NCI-H510A (cell line): ENCODE measurements around the gene DHX9.

Experiments used
- DNase-seq: peaks from one replicate; lab custom pipeline; 2025; lab: John Stamatoyannopoulos, UW

Gene DHX9

DNA sequence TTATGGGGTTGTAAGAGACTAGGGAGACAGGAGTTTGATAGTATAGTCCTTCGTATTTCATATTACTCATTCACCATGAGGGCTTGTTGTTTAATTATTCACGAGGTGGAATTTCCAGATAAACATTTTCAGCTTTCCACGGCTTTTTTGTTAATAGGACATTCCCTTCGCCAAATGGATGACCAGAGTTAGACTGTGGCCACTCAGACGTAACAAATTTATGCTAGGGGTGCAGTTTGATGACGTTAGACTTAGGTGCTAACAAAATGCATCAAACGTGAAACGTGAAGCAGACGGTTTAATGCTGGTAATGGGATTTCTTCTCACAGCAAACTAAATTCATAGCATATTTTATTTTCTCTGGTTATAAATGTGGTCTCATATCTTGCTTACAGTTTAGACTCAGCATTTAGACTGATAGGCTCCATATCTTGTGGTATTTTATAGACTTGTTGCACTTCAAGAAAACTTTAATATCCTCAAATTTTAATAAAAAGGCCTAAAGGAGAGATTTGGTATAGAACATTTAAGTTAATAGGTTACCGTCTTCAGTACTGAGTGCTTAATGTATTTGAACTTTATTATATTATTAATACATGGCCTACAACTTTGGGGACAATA, 2.3 kb downstream of the DHX9 start:
- DNase-seq = no peak

DNA sequence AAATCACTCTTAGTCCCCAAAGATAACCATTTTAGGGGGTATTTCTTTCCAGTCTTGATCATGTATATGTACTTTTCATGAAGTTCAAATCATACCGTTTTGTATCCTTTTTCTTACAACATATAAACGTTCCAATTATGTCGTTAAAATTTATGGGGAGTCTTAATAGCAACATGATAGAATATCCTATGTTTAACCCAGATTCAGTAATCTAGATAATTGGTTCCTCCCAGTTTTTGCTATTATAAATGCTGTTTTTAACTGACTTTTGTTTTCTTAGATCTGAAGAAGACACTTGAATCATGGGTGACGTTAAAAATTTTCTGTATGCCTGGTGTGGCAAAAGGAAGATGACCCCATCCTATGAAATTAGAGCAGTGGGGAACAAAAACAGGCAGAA, 3.1 kb downstream of the DHX9 start:
- no peak for DNase-seq

GRCh38 chr1:182845379-182845778, 6.2 kb downstream of the DHX9 start:
- no peak for DNase-seq

DNA sequence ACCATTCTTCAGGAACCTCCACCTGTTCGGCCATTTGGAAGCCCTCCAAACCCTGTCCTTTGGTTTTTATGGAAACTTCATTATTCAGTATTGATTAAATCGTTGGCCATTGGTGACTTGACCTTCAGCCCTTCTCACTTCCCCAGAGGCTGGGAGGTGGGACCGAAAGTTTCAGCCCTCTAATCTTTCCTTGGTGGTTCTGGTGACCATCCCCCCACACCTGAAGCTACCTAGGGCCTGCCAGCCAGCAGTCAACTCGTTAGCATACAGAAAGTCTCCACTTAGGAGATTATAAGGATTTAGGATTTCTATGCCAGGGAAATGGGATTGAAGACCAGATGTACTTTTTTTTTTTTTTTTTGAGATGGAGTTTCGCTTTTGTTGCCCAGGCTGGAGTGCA, 6.7 kb downstream of the DHX9 start:
- DNase-seq = no peak

DNA sequence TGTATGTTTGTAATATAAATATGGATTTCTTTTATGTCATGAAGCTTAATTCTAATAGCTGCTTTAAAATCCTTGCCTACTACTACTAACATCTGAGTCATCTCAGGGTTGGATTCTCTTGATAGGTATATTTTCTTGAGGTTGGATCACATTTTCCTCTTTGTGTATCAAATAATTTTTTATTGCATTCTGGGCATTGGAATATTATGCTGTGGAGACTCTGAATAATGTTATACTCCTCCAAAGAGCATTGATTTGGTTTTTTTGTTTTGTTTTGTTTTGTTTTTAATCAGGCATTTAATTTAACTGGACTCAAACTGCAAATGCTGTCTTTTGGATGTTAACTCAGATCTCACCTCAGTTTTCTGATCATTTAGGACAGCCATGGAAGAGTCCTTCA, 8.0 kb downstream of the DHX9 start:
- DNase-seq = no peak

GRCh38 chr1:182848736-182849135, 9.6 kb downstream of the DHX9 start:
- DNase-seq = no peak

DNA sequence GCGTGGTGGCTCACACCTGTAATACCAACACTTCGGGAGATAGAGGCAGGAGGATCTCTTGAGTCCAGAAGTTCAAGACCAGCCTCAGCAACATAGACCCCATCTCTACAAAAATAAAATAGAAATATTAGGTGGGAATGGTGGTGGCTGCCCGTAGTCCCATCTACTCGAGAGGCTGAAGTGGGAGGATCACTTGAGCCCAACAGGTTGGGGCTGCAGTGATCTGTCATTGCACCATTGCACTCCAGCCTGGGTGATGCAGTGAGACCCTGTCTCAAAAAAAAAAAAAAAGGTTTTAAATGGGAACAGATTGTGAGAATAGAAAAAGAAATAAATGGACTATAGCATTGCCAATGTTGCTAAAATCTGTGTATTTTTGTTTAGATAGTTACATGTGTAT, 11.2 kb downstream of the DHX9 start:
- no peak for DNase-seq

DNA sequence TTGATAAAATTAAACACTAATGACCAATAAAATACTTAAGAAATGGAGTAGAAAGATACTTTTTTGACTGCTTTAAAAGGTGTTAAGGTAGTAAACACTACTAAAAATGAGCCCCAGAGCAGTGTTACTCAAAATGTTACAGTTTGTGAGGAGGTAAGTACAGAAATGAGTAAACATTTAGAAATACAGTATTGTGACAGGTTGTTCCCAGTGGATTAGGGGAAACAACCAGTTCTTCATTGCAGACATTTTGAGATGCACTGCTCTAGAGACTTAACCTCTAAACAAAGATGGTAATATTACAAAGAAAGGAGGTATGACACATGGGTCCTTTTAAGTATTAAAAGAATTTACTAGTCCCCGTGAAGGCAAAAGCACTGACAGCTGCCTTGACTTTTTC, 12.7 kb downstream of the DHX9 start:
- DNase-seq = no peak

DNA sequence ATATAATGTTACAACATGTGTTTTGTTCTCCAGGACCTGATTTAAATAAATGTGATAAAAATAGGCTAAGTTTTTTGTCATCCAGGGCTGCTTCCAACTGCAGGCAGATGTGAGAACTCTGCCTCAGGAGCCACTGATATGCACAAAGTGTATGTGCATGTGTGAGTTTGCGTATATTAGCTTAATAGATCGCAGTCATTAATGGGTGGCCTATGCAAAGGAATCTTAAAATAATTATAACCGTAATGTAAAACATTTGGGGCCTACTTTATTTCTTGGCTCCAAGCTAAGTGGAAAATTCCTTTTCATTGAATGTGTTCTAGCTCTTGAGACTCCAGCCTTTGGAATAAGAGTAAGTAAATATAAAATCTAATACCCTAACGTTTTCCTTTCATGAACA, 16.8 kb downstream of the DHX9 start:
- no peak for DNase-seq

- no peak for DNase-seq
Observed at GRCh38 chr1:182857212-182857611, 18.1 kb downstream of the DHX9 start.

DNA sequence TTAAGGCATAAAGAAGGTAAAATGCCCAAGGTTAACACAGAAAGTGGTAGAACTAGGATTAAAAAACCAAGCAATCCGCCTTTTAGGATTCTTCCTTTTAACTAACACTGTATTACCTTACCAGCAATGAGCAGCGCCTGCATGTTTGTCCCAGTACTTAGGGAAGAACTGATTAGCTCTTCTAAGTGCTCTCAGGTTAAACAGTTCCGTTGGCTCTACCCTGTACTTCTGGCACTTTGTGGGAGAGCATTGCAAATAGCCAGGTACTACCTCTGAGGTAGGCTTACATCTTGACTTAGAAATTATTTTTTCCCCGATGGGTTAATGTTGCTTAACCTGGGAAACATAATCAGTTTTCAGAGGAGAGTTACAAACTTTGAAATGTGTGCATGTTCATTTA, 21.5 kb downstream of the DHX9 start:
- no peak for DNase-seq

DNA sequence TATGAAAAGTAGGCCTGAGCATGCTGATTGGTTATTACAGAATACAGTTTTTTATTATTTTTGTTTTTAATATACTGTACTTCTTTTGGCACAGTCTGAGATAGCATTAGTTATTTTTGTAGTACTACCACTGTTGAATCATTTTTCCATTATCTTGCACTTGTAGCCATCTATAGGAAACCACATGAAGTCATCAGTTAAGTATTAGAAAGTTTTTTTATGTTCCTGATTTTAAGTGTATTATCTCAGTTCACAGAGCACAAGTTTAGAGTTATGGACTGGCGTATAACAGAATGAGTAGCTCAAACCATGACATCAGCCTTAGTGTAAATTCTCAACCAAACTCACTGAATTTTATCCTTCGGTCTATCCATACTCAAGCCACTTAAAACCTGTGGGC, 22.8 kb downstream of the DHX9 start:
- no peak for DNase-seq

DNA sequence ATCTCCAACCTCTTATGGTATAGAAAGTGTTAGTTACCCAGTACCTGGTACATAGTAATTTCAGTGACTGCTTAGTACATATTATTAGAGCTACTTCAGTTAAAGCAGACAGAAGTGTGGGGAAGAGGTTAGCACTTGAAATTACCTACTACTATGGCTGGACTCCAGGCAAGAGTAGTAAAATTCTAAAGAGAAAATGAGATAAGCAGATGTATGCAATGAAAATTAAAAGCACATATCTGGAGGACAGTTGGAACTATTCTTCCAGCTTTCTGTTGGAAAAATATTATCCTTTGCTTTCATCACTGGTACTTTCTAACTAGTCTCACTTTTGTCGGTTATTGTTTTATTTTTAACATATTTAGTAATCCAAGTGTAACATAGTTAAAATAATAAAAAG, 23.7 kb downstream of the DHX9 start:
- DNase-seq = no peak

DNA sequence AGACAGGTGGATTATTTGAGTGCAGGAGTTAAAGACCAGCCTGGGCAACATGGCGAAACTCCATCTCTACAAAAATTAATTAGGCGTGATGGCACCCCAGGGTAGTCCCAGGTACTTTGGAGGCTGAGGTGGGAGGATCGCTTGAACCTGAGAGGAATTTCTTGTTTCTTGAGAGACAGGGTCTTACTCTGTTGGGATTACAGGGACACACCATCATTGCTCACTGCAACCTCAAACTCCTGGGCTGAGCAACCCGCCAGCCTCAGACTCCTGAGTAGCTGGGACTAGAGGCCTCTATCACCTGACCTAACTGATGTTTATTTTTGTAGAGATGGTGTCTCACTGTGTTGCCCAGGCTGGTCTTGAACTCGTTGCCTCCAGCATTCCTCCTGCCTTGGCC, 24.8 kb downstream of the DHX9 start:
- no peak for DNase-seq

DNA sequence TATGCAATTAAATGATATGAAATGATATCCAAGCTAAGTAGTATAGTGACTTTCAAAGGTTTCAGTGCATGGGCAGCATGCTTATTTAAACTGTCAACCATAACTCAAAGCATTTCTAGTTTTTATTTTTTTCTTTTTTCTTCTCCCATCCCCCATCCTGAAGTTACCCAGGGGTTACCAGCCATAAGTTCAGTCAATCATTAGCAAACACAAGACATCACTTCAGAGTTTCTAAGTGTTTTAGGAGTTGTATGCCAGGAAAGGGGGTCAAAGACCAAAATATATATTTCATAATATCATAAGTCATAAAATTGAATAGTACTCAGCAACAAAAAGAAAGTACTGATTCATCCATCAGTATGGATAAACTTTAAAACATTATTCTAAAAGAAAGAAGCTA, 28.7 kb downstream of the DHX9 start:
- DNase-seq = no peak

GRCh38 chr1:182869241-182869666, 30.1 kb downstream of the DHX9 start:
- DNase-seq = no peak

GRCh38 chr1:182872881-182873280, 33.7 kb downstream of the DHX9 start:
- DNase-seq = no peak

DNA sequence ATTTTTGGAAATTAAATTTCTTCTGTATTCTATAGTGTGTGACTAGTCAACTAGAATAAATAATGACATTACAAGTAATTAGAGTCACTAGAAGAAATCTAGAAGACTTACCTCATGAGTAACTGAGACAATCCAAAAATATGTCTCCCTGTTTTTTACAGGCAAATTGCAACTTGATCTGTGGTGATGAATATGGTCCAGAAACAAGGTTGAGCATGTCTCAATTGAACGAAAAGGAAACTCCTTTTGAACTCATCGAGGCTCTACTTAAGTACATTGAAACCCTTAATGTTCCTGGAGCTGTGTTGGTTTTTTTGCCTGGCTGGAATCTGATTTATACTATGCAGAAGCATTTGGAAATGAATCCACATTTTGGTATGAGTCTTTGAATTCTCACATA, 36.7 kb downstream of the DHX9 start:
- DNase-seq = no peak

- no peak for DNase-seq
Observed at GRCh38 chr1:182877331-182877730, 38.2 kb downstream of the DHX9 start.

DNA sequence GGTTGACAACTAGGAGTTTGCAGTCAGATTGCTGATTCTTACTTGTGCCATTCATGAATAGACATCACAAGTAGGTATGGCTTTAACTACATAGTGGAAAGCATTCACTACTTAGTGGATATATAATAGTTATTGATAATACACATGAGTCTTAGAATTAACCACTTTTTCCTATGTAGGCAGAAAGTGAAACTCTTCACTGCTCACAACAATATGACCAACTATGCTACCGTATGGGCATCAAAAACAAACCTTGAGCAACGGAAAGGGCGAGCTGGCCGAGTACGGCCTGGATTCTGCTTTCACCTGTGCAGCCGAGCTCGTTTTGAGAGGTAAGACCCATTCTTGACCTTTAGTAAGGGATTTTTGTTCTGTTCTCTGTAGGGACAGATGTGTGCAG, 38.7 kb downstream of the DHX9 start:
- no peak for DNase-seq

- no peak for DNase-seq
Observed at GRCh38 chr1:182884872-182885271, 45.7 kb downstream of the DHX9 start.

DNA sequence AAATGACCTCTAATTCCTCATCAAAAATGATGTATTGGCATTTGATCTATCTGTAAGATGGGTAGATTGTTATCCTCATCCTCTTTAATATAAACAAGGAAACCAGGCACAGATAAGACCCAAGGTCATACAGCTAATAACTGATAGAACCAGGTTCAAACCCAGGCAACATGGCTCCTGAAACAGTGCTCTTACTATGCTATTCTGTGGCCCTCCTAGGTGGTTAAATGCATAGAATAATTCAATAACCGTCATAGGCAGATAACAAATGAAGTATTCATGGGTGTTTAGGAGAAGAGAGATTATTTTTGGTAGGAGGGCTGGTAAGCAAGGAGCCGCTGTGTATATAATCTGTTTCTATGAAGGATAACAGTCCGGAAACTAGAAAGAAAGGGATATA, 46.4 kb downstream of the DHX9 start:
- no peak for DNase-seq

GRCh38 chr1:182886985-182887384, 47.8 kb downstream of the DHX9 start:
- no peak for DNase-seq

- DNase-seq = no peak
Observed at GRCh38 chr1:182888736-182889531, 49.8 kb downstream of the DHX9 start.
